MM.1S (cell line): ENCODE measurements around the gene LRRC8A.

Experiments used
- DNase-seq: peaks from one replicate; pipeline ENCODE4 v3.0.0-alpha.2; 2015
- H2AFZ ChIP-seq: fragments of 300-600 bp; sonication (generic); 2 replicates; pipeline ENCODE4 v1.6.0; 2016; ENCODE audit warnings: antibody characterized with exemption, low read length
- H3F3A ChIP-seq: fragments of 300-600 bp; sonication (generic); 2 replicates; pipeline ENCODE4 v1.6.1; 2016; ENCODE audit warnings: mild to moderate bottlenecking, antibody characterized with exemption, low read length, moderate library complexity, mixed read lengths; ENCODE audit not compliant: insufficient read depth
- H3K27ac ChIP-seq: fragments of 300-600 bp; sonication (generic); 2 replicates; pipeline ENCODE4 v1.5.1; 2016; ENCODE audit warnings: mild to moderate bottlenecking, low read length
- H3K27me3 ChIP-seq: fragments of 300-600 bp; sonication (generic); replicated peaks from 2 replicates; pipeline ENCODE4 v1.6.0; 2016; ENCODE audit warnings: low read length; ENCODE audit not compliant: insufficient read depth
- H3K36me3 ChIP-seq: fragments of 300-600 bp; sonication (generic); replicated peaks from 2 replicates; pipeline ENCODE4 v1.6.1; 2016; ENCODE audit warnings: mild to moderate bottlenecking, low read length, mixed read lengths; ENCODE audit not compliant: insufficient read depth
- H3K4me1 ChIP-seq: fragments of 300-600 bp; sonication (generic); 2 replicates; pipeline ENCODE4 v1.6.1; 2016; ENCODE audit warnings: low read length, mixed read lengths
- H3K4me2 ChIP-seq: fragments of 300-600 bp; sonication (generic); 2 replicates; pipeline ENCODE4 v1.6.0; 2016; ENCODE audit warnings: low read depth, low read length
- H3K4me3 ChIP-seq: fragments of 300-600 bp; sonication (generic); 2 replicates; pipeline ENCODE4 v1.5.1; 2016; ENCODE audit warnings: low read length, mixed read lengths
- H3K79me2 ChIP-seq: fragments of 300-600 bp; sonication (generic); 2 replicates; pipeline ENCODE4 v1.6.1; 2016; ENCODE audit warnings: mixed run types, low read length, mixed read lengths
- H3K9ac ChIP-seq: fragments of 300-600 bp; sonication (generic); 2 replicates; pipeline ENCODE4 v1.6.1; 2016; ENCODE audit warnings: low read length, mixed read lengths
- H3K9me2 ChIP-seq: fragments of 300-600 bp; sonication (generic); replicated peaks from 2 replicates; pipeline ENCODE4 v1.6.1; 2016; ENCODE audit warnings: mild to moderate bottlenecking, low read length, mixed read lengths; ENCODE audit not compliant: insufficient read depth
- H3K9me3 ChIP-seq: fragments of 300-600 bp; sonication (generic); replicated peaks from 2 replicates; pipeline ENCODE4 v1.6.1; 2016; ENCODE audit warnings: mild to moderate bottlenecking, low read length, mixed read lengths; ENCODE audit not compliant: insufficient read depth
- H4K20me1 ChIP-seq: fragments of 300-600 bp; sonication (generic); 2 replicates; pipeline ENCODE4 v1.6.1; 2016; ENCODE audit warnings: mild to moderate bottlenecking, low read length, moderate library complexity, mixed read lengths; ENCODE audit not compliant: insufficient read depth
- EZH2 ChIP-seq: fragments of 300-600 bp; sonication (generic); optimal IDR thresholded peaks from 2 replicates; pipeline ENCODE3; 2017; ENCODE audit warnings: low read depth, mild to moderate bottlenecking, antibody characterized with exemption, low read length, mixed read lengths
- EZH2phosphoT487 ChIP-seq: fragments of 300-600 bp; sonication (generic); IDR thresholded peaks from 2 replicates; pipeline ENCODE4 v1.6.1; 2018; ENCODE audit warnings: antibody characterized with exemption, low read length
- TF ChIP-seq, protein P1 (sequence below): fragments of 300-600 bp; sonication (generic); IDR thresholded peaks from 2 replicates; pipeline ENCODE4 v1.5.1; 2016; ENCODE audit warnings: antibody characterized with exemption, low read length, mixed read lengths

Gene LRRC8A

DNA sequence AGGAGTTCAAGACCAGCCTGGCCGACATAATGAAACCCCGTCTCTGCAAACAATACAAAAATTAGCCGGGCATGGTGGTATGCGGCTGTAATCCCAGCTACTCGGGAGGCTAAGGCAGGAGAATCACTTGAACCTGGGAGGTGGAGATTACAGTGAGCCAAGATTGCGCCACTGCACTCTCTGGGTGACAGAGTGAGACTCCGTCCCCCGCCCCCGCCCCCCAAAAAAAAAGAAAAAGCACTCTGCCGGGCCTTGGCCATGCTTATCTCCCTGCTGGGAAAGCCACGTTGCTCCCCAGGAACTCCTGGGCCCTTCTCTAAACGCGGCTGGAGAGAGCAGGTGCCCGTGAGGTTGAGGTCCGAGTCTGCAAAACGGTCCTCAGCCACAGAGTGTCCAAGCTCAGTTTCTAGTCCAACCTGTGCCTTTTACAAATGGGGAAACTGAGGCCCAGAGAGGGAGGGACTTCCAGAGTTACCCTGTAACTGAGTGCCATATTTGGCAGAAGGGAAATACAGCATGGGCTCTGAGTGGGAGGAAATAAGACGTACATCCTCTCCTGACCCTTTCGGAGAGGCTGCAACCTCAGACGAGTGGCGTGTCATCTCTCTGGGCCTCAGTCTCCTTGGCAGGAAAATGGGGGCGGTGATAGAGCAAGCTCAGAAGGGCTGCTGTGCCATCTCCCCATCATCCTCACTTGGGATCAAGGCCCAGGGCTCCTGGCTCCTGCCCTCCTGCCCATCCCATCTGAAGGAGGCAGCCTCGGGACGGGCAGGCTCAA lies 32.3 kb downstream of the LRRC8A start:
- Histone ChIP-seq H3K36me3 (no peaks in the 10 kb centered on the region; the same call in 1 of the 2 replicates), H3K4me1 (no peaks in the 10 kb centered on the region)
- no peak for DNase-seq

GRCh38 chr9:128916204-128916603 lies 34.3 kb downstream of the LRRC8A start:
- no peaks in the 10 kb centered on the region for H3K27me3 ChIP-seq
- H3K4me3 ChIP-seq = no peak overlapping the region
- no peaks in the 10 kb centered on the region for H3K4me1 ChIP-seq
- no peak for DNase-seq
- peaks cover 13% of the 10 kb centered on the region for H3K79me2 ChIP-seq
- no peaks in the 10 kb centered on the region for H4K20me1 ChIP-seq
- no peak overlapping the region for H2AFZ ChIP-seq
- no peak overlapping the region for H3K9ac ChIP-seq
- H3K27ac ChIP-seq = no peak overlapping the region
- TF ChIP-seq EZH2phosphoT487 = no peak
- TF ChIP-seq, protein P1, sequence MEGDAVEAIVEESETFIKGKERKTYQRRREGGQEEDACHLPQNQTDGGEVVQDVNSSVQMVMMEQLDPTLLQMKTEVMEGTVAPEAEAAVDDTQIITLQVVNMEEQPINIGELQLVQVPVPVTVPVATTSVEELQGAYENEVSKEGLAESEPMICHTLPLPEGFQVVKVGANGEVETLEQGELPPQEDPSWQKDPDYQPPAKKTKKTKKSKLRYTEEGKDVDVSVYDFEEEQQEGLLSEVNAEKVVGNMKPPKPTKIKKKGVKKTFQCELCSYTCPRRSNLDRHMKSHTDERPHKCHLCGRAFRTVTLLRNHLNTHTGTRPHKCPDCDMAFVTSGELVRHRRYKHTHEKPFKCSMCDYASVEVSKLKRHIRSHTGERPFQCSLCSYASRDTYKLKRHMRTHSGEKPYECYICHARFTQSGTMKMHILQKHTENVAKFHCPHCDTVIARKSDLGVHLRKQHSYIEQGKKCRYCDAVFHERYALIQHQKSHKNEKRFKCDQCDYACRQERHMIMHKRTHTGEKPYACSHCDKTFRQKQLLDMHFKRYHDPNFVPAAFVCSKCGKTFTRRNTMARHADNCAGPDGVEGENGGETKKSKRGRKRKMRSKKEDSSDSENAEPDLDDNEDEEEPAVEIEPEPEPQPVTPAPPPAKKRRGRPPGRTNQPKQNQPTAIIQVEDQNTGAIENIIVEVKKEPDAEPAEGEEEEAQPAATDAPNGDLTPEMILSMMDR = no peak
- TF ChIP-seq EZH2 = no peak
- no peaks in the 10 kb centered on the region for H3K9me3 ChIP-seq
- no peaks in the 10 kb centered on the region for H3K36me3 ChIP-seq
- no peaks in the 10 kb centered on the region for H3F3A ChIP-seq
- H3K9me2 ChIP-seq = no peaks in the 10 kb centered on the region
- H3K4me2 ChIP-seq = no peak overlapping the region

More for the DNA sequence above, 32.3 kb downstream of the LRRC8A start:
- Histone ChIP-seq H3F3A (no peaks in the 10 kb centered on the region), H3K9me3 (no peaks in the 10 kb centered on the region), H3K9ac (no peak overlapping the region), H3K79me2 (peaks cover 16% of the 10 kb centered on the region), H2AFZ (no peak overlapping the region), H4K20me1 (no peaks in the 10 kb centered on the region), H3K9me2 (no peaks in the 10 kb centered on the region), H3K4me3 (no peak overlapping the region), H3K27me3 (no peaks in the 10 kb centered on the region), H3K4me2 (no peak overlapping the region), H3K27ac (no peak overlapping the region)
- no peak for TF ChIP-seq EZH2phosphoT487
- TF ChIP-seq EZH2 = no peak
- TF ChIP-seq, protein P1 = no peak

GRCh38 chr9:128916745-128917144 lies 34.8 kb downstream of the LRRC8A start:
- Histone ChIP-seq H3K79me2 (peaks cover 9% of the 10 kb centered on the region), H3K4me2 (no peak overlapping the region), H3K9me3 (no peaks in the 10 kb centered on the region), H3K9me2 (no peaks in the 10 kb centered on the region), H2AFZ (no peak overlapping the region), H3K9ac (no peak overlapping the region), H3K27me3 (no peaks in the 10 kb centered on the region), H3K4me1 (no peaks in the 10 kb centered on the region), H3K4me3 (no peak overlapping the region), H3K36me3 (no peaks in the 10 kb centered on the region), H4K20me1 (no peaks in the 10 kb centered on the region), H3F3A (no peaks in the 10 kb centered on the region), H3K27ac (no peak overlapping the region)
- TF ChIP-seq, protein P1 = no peak
- TF ChIP-seq EZH2 (no peak), EZH2phosphoT487 (no peak)
- DNase-seq = no peak
